ENCODE data around the gene ST6GAL1.

DNA sequence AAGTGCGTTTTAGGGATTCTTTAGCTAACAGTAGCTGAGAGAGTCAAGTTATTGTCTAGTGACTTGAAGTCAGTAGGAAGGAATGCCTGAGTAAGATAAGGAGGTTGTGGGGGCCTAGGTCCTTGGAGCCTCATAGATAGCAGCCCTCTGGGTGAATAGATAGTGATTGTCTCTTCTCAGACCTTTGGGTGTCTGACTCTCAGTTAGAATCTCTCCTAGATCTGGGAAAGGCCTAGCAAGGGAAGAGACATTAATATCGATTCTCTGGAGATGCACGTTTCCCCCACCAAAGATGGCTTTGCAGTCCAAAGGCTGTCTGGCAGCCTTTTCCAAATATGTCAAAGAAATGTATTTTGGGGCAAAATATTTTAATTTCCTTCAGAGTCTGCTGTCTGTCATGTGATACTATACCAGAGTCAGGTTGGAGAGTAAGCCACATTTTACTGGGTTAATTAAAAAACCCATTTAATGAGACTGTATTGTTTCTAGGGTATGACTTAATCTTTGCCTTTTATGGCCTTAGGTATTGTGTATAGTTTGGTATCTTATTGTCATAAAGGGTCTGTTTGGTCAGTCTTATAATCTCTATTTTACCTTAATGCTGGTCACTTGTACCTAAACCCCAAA lies 92.2 kb downstream of the ST6GAL1 start:
- TF ChIP-seq POLR2AphosphoS5 (IDR thresholded peaks at IDR 0.05; ENCODE audit: low read depth) (no peak), EZH2 (IDR thresholded peaks at IDR 0.05; ENCODE audit: low read depth, unreplicated experiment) (no peak), CREB1 (CRISPR knock-in tag; IDR thresholded peaks at IDR 0.05; ENCODE audit: low read depth) (no peak), JUNB (IDR thresholded peaks at IDR 0.05; ENCODE audit: unreplicated experiment) (no peak), EZH2phosphoT487 (IDR thresholded peaks at IDR 0.05; ENCODE audit: unreplicated experiment) (no peak), ZNF114 (CRISPR knock-in tag; IDR thresholded peaks at IDR 0.05) (no peak), ZNF331 (CRISPR knock-in tag; IDR thresholded peaks at IDR 0.05; ENCODE audit: low read depth) (no peak), NANOG (IDR thresholded peaks at IDR 0.05; ENCODE audit: borderline replicate concordance) (no peak), STAT1 (IDR thresholded peaks at IDR 0.05; ENCODE audit: unreplicated experiment) (no peak)
- TF ChIP-seq, protein P1, sequence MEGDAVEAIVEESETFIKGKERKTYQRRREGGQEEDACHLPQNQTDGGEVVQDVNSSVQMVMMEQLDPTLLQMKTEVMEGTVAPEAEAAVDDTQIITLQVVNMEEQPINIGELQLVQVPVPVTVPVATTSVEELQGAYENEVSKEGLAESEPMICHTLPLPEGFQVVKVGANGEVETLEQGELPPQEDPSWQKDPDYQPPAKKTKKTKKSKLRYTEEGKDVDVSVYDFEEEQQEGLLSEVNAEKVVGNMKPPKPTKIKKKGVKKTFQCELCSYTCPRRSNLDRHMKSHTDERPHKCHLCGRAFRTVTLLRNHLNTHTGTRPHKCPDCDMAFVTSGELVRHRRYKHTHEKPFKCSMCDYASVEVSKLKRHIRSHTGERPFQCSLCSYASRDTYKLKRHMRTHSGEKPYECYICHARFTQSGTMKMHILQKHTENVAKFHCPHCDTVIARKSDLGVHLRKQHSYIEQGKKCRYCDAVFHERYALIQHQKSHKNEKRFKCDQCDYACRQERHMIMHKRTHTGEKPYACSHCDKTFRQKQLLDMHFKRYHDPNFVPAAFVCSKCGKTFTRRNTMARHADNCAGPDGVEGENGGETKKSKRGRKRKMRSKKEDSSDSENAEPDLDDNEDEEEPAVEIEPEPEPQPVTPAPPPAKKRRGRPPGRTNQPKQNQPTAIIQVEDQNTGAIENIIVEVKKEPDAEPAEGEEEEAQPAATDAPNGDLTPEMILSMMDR (conservative IDR thresholded peaks at IDR 0.05; ENCODE audit: low read depth in 2 of 2): no peak
- TF ChIP-seq, protein P2, sequence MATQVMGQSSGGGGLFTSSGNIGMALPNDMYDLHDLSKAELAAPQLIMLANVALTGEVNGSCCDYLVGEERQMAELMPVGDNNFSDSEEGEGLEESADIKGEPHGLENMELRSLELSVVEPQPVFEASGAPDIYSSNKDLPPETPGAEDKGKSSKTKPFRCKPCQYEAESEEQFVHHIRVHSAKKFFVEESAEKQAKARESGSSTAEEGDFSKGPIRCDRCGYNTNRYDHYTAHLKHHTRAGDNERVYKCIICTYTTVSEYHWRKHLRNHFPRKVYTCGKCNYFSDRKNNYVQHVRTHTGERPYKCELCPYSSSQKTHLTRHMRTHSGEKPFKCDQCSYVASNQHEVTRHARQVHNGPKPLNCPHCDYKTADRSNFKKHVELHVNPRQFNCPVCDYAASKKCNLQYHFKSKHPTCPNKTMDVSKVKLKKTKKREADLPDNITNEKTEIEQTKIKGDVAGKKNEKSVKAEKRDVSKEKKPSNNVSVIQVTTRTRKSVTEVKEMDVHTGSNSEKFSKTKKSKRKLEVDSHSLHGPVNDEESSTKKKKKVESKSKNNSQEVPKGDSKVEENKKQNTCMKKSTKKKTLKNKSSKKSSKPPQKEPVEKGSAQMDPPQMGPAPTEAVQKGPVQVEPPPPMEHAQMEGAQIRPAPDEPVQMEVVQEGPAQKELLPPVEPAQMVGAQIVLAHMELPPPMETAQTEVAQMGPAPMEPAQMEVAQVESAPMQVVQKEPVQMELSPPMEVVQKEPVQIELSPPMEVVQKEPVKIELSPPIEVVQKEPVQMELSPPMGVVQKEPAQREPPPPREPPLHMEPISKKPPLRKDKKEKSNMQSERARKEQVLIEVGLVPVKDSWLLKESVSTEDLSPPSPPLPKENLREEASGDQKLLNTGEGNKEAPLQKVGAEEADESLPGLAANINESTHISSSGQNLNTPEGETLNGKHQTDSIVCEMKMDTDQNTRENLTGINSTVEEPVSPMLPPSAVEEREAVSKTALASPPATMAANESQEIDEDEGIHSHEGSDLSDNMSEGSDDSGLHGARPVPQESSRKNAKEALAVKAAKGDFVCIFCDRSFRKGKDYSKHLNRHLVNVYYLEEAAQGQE (IDR thresholded peaks at IDR 0.05; ENCODE audit: unreplicated experiment): no peak
- TF ChIP-seq, protein P3, sequence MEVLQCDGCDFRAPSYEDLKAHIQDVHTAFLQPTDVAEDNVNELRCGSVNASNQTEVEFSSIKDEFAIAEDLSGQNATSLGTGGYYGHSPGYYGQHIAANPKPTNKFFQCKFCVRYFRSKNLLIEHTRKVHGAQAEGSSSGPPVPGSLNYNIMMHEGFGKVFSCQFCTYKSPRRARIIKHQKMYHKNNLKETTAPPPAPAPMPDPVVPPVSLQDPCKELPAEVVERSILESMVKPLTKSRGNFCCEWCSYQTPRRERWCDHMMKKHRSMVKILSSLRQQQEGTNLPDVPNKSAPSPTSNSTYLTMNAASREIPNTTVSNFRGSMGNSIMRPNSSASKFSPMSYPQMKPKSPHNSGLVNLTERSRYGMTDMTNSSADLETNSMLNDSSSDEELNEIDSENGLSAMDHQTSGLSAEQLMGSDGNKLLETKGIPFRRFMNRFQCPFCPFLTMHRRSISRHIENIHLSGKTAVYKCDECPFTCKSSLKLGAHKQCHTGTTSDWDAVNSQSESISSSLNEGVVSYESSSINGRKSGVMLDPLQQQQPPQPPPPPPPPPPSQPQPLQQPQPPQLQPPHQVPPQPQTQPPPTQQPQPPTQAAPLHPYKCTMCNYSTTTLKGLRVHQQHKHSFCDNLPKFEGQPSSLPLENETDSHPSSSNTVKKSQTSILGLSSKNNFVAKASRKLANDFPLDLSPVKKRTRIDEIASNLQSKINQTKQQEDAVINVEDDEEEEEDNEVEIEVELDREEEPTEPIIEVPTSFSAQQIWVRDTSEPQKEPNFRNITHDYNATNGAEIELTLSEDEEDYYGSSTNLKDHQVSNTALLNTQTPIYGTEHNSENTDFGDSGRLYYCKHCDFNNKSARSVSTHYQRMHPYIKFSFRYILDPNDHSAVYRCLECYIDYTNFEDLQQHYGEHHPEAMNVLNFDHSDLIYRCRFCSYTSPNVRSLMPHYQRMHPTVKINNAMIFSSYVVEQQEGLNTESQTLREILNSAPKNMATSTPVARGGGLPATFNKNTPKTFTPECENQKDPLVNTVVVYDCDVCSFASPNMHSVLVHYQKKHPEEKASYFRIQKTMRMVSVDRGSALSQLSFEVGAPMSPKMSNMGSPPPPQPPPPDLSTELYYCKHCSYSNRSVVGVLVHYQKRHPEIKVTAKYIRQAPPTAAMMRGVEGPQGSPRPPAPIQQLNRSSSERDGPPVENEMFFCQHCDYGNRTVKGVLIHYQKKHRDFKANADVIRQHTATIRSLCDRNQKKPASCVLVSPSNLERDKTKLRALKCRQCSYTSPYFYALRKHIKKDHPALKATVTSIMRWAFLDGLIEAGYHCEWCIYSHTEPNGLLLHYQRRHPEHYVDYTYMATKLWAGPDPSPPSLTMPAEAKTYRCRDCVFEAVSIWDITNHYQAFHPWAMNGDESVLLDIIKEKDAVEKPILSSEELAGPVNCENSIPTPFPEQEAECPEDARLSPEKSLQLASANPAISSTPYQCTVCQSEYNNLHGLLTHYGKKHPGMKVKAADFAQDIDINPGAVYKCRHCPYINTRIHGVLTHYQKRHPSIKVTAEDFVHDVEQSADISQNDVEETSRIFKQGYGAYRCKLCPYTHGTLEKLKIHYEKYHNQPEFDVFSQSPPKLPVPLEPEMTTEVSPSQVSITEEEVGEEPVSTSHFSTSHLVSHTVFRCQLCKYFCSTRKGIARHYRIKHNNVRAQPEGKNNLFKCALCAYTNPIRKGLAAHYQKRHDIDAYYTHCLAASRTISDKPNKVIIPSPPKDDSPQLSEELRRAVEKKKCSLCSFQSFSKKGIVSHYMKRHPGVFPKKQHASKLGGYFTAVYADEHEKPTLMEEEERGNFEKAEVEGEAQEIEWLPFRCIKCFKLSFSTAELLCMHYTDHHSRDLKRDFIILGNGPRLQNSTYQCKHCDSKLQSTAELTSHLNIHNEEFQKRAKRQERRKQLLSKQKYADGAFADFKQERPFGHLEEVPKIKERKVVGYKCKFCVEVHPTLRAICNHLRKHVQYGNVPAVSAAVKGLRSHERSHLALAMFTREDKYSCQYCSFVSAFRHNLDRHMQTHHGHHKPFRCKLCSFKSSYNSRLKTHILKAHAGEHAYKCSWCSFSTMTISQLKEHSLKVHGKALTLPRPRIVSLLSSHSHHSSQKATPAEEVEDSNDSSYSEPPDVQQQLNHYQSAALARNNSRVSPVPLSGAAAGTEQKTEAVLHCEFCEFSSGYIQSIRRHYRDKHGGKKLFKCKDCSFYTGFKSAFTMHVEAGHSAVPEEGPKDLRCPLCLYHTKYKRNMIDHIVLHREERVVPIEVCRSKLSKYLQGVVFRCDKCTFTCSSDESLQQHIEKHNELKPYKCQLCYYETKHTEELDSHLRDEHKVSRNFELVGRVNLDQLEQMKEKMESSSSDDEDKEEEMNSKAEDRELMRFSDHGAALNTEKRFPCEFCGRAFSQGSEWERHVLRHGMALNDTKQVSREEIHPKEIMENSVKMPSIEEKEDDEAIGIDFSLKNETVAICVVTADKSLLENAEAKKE (CRISPR knock-in tag; IDR thresholded peaks at IDR 0.05): no peak
